IPS-15b (cell line): ENCODE data around the gene UNK.

ENCODE experiments used
- H3K27me3 ChIP-seq: one replicate; pipeline ENCODE4 v1.6.1; 2013; ENCODE audit warnings: low read length; ENCODE audit not compliant: control insufficient read depth, insufficient read depth
- H3K36me3 ChIP-seq: one replicate; pipeline ENCODE4 v1.6.1; 2013; ENCODE audit warnings: low read length; ENCODE audit not compliant: control insufficient read depth, insufficient read depth
- H3K4me1 ChIP-seq: one replicate; pipeline ENCODE4 v1.6.1; 2013; ENCODE audit warnings: mild to moderate bottlenecking, low read length; ENCODE audit not compliant: control insufficient read depth, insufficient read depth
- H3K4me3 ChIP-seq: one replicate; pipeline ENCODE4 v1.5.1; 2013; ENCODE audit warnings: low read depth, low read length
- H3K9ac ChIP-seq: one replicate; pipeline ENCODE4 v1.6.1; 2013; ENCODE audit warnings: low read depth, mild to moderate bottlenecking, low read length
- H3K9me3 ChIP-seq: one replicate; pipeline ENCODE4 v1.6.1; 2013; ENCODE audit warnings: mild to moderate bottlenecking, low read length; ENCODE audit not compliant: control insufficient read depth, insufficient read depth

The UNK gene

GRCh38 chr17:75765981-75766380 is 18.6 kb upstream of the UNK start:
- Histone ChIP-seq H3K4me3 (no peak overlapping the region), H3K9me3 (no peaks in the 10 kb centered on the region), H3K9ac (no peak overlapping the region), H3K27me3 (no peaks in the 10 kb centered on the region), H3K4me1 (no peaks in the 10 kb centered on the region), H3K36me3 (no peaks in the 10 kb centered on the region)

GRCh38 chr17:75767881-75768280 is 16.7 kb upstream of the UNK start:
- Histone ChIP-seq H3K36me3 (no peaks in the 10 kb centered on the region), H3K9me3 (no peaks in the 10 kb centered on the region), H3K9ac (no peak overlapping the region), H3K27me3 (no peaks in the 10 kb centered on the region), H3K4me1 (no peaks in the 10 kb centered on the region), H3K4me3 (no peak overlapping the region)

DNA sequence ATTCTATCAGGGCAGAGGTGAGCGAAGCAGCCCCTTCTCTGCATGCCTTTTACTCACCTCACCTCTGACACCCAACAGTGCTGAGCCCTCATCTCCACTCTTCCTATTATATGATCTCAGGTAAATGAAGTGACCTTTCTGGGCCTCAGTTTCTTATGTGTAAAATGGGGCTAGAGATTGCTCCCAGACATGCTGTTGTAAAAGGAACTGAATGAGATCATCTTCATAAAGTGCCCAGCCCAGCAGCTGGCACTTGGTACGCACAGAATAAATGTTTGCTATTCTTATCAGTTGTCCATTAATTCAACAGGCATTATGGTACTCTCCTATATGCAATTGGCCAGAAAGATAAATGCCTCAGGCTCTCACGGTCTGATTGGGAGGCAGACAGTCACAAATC is 15.1 kb upstream of the UNK start:
- H3K4me3 ChIP-seq = no peak overlapping the region
- no peak overlapping the region for H3K9ac ChIP-seq
- no peaks in the 10 kb centered on the region for H3K9me3 ChIP-seq
- no peaks in the 10 kb centered on the region for H3K4me1 ChIP-seq
- no peaks in the 10 kb centered on the region for H3K27me3 ChIP-seq
- no peaks in the 10 kb centered on the region for H3K36me3 ChIP-seq

DNA sequence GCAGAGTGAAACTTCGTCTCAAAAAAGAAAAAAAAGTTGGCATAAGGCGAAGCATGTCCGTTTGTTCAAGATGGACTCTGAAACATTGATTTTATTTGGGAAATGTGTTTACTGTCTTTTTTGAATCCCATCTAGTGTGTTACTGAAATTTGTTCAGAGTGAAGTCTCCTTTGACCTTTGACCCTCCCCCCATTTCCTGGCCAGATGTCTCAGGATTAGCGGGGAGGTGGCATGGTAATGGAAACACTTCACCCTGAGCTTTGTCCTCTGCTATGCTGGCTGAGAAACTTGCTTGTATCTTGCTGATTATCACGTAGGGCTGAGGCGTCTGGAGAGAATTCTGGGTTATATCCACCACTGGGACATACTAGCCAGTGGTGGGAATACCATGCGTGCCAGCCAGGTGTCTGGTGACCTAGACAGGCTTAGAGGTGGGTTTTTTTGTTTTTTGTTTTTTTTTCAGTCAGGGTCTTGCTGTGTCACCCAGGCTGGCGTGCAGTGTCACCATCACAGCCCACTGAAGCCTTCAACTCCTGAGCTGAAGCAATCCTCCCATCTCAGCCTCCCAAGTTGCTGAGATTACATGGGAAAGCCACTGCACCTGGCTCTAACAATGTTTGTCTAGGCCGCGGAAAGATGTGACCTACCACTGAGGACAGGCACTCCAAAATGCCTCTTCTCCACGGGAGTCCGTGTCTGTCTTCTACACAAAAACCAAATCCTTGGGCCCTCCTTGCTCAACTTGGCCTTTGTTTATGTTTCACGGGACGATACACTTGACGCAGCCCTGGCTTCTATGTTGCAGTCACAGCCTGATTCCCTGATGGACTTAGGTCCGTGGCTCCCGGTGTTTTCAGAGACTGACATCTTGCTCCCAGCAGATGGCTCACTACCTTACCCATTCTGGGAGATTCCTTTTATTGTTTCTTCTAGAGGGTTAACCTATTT is 13.0 kb upstream of the UNK start:
- Histone ChIP-seq H3K9ac (no peak overlapping the region), H3K4me3 (no peak overlapping the region)

GRCh38 chr17:75773121-75773807 is 11.3 kb upstream of the UNK start:
- Histone ChIP-seq H3K9me3 (no peaks in the 10 kb centered on the region), H3K4me1 (peaks cover 7% of the 10 kb centered on the region), H3K4me3 (no peak overlapping the region), H3K27me3 (no peaks in the 10 kb centered on the region), H3K36me3 (peaks cover 10% of the 10 kb centered on the region), H3K9ac (peak overlapping the region; percentile 37)

More for the DNA sequence above, 13.0 kb upstream of the UNK start:
- H3K4me1 ChIP-seq = peaks cover 4% of the 10 kb centered on the region
- peaks cover 5% of the 10 kb centered on the region for H3K36me3 ChIP-seq
- no peaks in the 10 kb centered on the region for H3K27me3 ChIP-seq
- H3K9me3 ChIP-seq = no peaks in the 10 kb centered on the region

- Histone ChIP-seq H3K9ac (no peak overlapping the region), H3K4me1 (peaks cover 7% of the 10 kb centered on the region), H3K9me3 (no peaks in the 10 kb centered on the region), H3K36me3 (peaks cover 15% of the 10 kb centered on the region), H3K4me3 (no peak overlapping the region), H3K27me3 (no peaks in the 10 kb centered on the region)
Measured at GRCh38 chr17:75773808-75774470, 10.7 kb upstream of the UNK start.

- Histone ChIP-seq H3K9me3 (no peaks in the 10 kb centered on the region), H3K4me3 (no peak overlapping the region), H3K4me1 (peaks cover 7% of the 10 kb centered on the region), H3K27me3 (no peaks in the 10 kb centered on the region), H3K36me3 (peaks cover 15% of the 10 kb centered on the region), H3K9ac (no peak overlapping the region)
Measured at GRCh38 chr17:75774471-75774990, 10.1 kb upstream of the UNK start.

DNA sequence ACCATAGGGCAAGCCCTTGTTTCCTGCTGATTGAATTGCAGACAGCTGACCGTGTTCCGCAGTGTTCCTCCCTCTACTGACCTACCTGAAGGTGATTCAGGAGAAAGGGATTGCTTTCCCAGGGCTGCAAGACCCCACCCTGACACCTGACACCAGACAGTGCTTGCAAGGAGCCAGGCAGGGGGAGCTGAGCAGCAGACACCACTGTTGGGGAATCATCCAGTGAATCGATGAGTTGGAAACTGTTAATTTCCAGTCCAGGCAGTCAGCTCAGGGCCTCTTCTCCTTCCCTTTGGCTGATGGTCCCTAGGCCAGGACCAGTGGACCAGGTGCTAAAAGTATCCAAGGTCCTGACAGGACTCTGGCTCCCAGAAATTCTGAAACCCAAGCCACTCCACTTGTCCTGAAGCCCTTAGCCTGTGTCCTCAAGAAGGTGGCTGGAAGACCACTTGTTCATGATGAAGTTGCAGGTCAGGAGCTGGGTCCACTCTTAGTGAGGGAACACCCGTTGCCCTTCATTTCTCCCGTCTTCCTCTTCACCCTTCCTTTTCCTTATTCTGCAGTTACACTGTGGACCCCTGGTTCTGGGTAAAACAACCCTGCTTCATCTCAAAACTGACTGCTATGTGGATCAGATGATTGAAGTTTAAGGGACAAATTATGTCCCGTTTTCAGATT is 9.5 kb upstream of the UNK start:
- Histone ChIP-seq H3K9me3 (no peaks in the 10 kb centered on the region), H3K9ac (no peak overlapping the region), H3K4me3 (no peak overlapping the region), H3K36me3 (peaks cover 15% of the 10 kb centered on the region), H3K4me1 (peaks cover 7% of the 10 kb centered on the region), H3K27me3 (no peaks in the 10 kb centered on the region)

GRCh38 chr17:75776386-75777295 is 8.0 kb upstream of the UNK start:
- H3K4me3 ChIP-seq = no peak overlapping the region
- no peaks in the 10 kb centered on the region for H3K27me3 ChIP-seq
- no peaks in the 10 kb centered on the region for H3K9me3 ChIP-seq
- H3K4me1 ChIP-seq = peaks cover 7% of the 10 kb centered on the region
- H3K9ac ChIP-seq = no peak overlapping the region
- H3K36me3 ChIP-seq = peaks cover 15% of the 10 kb centered on the region

GRCh38 chr17:75777296-75777922 is 7.2 kb upstream of the UNK start:
- Histone ChIP-seq H3K9me3 (no peaks in the 10 kb centered on the region), H3K4me3 (peak overlapping the region; percentile 90), H3K4me1 (peaks cover 7% of the 10 kb centered on the region), H3K27me3 (no peaks in the 10 kb centered on the region), H3K9ac (no peak overlapping the region), H3K36me3 (peaks cover 15% of the 10 kb centered on the region)
